Epithelial cell of proximal tubule (primary cell): ENCODE measurements around the gene LYVE1. TPM values are rescaled to one million over a fixed set of nuclear protein-coding genes. Genes with fewer than 3 reads are reported as not detected.

ENCODE experiments used
- DNase-seq: peaks from one replicate; pipeline ENCODE4 v3.0.0-alpha.2; 2011; ENCODE audit warnings: low read depth
- H3K4me3 ChIP-seq: 2 replicates; pipeline ENCODE4 v1.5.1; 2011; ENCODE audit warnings: low read depth, mild to moderate bottlenecking, low read length
- total RNA-seq: library from RNA; depleted of rRNA; stranded (reverse); fragments of >200 nt; gene quantifications from 2 replicates; pipeline ENCODE4 v1.2.3, GENCODE V29; 2015
- TF ChIP-seq, protein P1 (sequence below): conservative IDR thresholded peaks from 2 replicates; pipeline ENCODE4 v1.5.1; 2012; ENCODE audit warnings: low read depth, mild to moderate bottlenecking, low read length

LYVE1 gene
- total RNA-seq, 1 donor from 2014 or later: 0.35 TPM

DNA sequence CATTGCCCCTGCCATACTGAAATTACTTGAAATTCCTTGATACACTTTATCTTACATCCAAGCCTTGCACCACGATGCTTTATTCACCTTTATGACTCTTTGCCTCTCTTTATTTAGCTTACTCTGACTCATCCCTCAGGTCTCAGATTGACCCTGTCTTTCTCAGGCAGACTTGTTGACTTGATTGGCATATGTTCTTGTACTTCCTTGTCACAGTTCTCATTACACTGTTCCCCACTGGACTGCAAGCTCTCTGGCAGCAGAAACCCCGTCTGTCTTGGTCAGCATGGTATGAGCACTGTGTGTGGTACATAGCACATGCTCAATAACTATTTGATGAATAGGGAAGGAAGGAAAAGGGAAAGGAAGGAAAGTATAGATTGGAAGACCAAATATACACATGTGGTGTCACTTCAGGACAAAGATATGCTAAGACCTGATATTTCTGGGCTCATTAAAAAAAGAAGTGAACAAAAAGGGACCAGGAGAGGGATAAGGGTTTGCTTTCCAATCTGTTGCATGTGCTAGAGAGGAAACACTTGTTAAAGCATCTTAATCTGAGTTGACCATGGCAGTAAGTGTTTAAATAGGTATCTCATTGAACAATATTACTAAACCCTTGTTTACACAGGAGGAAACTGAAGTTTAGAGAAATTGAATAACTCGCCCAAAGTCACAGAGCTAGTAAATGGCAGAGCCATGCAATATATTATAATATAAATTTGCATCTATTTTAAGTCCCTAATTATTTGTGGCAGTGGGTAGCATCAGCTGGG, 7.2 kb downstream of the LYVE1 start:
- DNase-seq: no peak
- no peak overlapping the region for H3K4me3 ChIP-seq

DNA sequence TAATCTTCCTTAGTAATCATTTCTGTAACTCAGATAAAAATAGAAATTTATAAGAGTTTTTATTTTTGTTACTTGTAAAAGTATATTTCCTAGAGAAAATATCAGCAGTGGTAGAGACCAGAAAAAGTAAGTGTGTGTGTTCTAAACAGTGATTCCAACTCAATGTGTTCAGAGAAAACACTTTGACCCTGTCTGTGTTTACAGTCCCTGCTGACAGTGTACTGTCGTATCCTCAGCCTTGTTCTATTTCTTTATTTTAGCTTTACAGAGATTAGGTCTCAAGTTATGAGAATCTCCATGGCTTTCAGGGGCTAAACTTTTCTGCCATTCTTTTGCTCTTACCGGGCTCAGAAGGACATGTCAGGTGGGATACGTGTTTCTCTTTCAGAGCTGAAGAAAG, 10.2 kb downstream of the LYVE1 start:
- no peak overlapping the region for H3K4me3 ChIP-seq
- TF ChIP-seq, protein P1, sequence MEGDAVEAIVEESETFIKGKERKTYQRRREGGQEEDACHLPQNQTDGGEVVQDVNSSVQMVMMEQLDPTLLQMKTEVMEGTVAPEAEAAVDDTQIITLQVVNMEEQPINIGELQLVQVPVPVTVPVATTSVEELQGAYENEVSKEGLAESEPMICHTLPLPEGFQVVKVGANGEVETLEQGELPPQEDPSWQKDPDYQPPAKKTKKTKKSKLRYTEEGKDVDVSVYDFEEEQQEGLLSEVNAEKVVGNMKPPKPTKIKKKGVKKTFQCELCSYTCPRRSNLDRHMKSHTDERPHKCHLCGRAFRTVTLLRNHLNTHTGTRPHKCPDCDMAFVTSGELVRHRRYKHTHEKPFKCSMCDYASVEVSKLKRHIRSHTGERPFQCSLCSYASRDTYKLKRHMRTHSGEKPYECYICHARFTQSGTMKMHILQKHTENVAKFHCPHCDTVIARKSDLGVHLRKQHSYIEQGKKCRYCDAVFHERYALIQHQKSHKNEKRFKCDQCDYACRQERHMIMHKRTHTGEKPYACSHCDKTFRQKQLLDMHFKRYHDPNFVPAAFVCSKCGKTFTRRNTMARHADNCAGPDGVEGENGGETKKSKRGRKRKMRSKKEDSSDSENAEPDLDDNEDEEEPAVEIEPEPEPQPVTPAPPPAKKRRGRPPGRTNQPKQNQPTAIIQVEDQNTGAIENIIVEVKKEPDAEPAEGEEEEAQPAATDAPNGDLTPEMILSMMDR: no peak
- DNase-seq: no peak

More for the DNA sequence above, 7.2 kb downstream of the LYVE1 start:
- TF ChIP-seq, protein P1: no peak

DNA sequence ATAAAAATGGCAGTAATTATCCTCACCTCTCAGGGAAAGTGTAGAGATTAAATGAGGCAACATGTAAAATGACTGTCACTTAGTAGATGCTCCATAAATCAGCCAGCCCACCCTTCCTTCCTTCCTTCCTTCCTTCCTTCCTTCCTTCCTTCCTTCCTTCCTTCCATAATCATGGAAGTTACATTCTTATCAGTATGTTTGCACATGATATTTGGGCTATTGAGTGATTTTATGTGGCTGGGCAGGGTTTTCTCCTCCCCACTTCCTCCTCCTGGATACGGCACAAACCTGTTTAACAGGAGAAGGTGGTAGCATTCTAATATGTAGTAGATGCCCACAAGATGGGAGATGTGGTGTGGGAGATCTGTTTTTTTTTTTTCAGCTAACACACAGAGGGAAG, 11.9 kb downstream of the LYVE1 start:
- H3K4me3 ChIP-seq: no peak overlapping the region
- TF ChIP-seq, protein P1: no peak
- no peak for DNase-seq

DNA sequence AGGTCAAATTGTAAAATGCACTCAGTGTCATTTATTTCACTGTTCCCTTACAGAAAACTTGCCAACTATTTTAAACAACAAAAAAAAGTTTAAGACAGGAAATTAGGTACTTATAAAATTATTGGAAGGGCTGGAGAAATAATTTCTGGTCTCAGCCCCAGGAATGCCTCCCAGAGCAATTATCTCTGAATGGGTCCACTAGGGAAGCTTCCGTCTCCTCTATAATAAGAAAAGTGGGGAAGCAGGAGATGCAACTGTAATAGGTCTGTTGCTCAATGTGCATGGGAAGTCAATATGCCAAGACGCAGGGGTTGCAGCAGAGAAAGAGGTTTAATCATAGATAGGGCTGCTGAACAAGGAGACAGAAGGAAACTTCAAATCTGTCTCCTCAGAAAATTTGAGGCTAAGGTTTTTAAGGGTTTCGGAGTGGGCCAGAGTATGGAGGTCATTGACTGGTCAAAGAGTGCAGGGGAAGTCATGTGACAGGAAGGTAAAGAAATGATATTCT, 16.6 kb downstream of the LYVE1 start:
- DNase-seq: no peak
- no peak overlapping the region for H3K4me3 ChIP-seq
- TF ChIP-seq, protein P1: no peak

DNA sequence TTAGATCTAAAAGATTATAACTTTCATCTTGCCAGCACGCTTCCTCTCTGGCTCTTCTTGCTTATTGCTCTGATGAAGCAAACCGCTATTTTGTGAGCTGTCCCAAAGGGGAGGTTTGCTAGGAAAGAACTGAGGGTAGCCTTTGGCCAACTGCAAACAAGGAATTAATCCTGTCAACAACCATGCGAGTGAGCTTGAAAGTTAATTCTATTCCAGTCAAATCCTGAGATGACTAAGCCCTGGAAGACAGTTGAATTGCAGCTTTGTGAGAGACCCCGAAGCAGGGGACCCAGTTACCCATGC, 17.2 kb downstream of the LYVE1 start:
- DNase-seq: no peak
- TF ChIP-seq, protein P1: no peak
- H3K4me3 ChIP-seq: no peak overlapping the region

DNA sequence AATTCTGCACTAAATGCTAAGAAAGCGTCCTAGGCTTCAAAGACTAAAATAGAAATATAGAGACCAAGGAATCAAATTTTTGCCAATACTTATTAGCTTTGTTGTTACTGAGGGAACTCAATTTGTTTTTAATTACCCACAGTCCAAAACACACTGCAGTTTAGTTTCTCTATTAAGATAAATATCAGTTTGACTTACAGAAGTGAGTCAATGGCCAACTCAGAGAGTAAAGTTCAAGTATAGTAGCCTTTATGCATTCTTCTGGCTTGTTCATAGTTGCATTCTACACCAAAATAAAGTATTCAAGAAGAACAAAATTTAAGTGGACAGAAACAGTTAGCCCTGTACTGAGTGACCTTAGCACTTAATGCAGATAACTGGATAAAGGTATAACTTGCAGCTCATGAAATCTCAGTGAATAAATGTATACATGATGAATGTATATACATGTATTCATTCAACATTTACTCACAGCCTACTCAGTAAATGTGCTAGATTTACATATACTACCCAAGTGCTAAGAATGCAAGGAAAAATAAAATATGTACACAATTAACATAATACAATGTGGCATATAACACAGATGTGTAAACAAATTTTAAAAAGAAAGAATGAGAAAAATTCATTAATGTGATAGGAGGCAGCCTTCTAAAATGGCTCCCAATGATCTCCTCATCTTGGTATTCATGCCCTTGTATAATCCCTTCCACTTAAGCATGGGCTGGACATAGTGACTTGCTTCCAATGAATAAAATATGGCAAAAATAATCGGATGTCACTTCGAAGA, 17.8 kb downstream of the LYVE1 start:
- TF ChIP-seq, protein P1: no peak
- H3K4me3 ChIP-seq: no peak overlapping the region
- peak; percentile 22 for DNase-seq
